Caco-2 (cell line): ENCODE results near the gene VPS39. TPM values are rescaled to one million over a fixed set of nuclear protein-coding genes. Genes with fewer than 3 reads are reported as not detected.

ENCODE experiments used
- BruUV-seq: library from RNA; stranded (reverse); fragments of 400-500 nt; replicated peaks from 2 replicates; lab custom pipeline; 2021; lab: Mats Ljungman, UMichigan
- CTCF ChIA-PET: fragments of 300-600 bp; sonication (Branson Sonifier 250); formaldehyde crosslinking; loops from one replicate; lab custom pipeline; 2022; ENCODE audit warnings: antibody characterized with exemption; lab: Charles Lee
- POLR2A ChIA-PET: fragments of 300-600 bp; sonication (Branson Sonifier 250); formaldehyde crosslinking; loops from one replicate; lab custom pipeline; 2022; ENCODE audit warnings: antibody characterized with exemption; lab: Charles Lee
- DNase-seq, 2 experiments: peaks; one replicate each; pipeline versions ENCODE4 v3.0.0 to v3.0.0-alpha.2; 2020 to 2022
- H3K27me3 ChIP-seq: replicated peaks from 2 replicates; pipeline ENCODE4 v1.6.0; 2011; ENCODE audit warnings: low read length; ENCODE audit not compliant: control insufficient read depth, insufficient read depth
- H3K36me3 ChIP-seq: 2 replicates; pipeline ENCODE4 v1.5.1; 2011; ENCODE audit warnings: low read length; ENCODE audit not compliant: control insufficient read depth, insufficient read depth
- H3K4me1 ChIP-seq: fragments of 250-450 bp; sonication (Bioruptor Pico); 2 replicates; pipeline ENCODE4 v1.5.1; 2020; ENCODE audit warnings: mild to moderate bottlenecking
- H3K4me3 ChIP-seq: 2 replicates; pipeline ENCODE4 v1.5.1; 2011; ENCODE audit warnings: low read depth, mild to moderate bottlenecking, control low read depth, low read length
- H3K9me3 ChIP-seq: fragments of 250-450 bp; sonication (Bioruptor Pico); 2 replicates; pipeline ENCODE4 v1.5.1; 2020; ENCODE audit warnings: mild to moderate bottlenecking, moderate library complexity
- H3K27ac Mint-ChIP-seq: one replicate; pipeline ENCODE4 v1.8.0; 2022; ENCODE audit warnings: mixed read lengths; ENCODE audit not compliant: unreplicated experiment
- H3K27me3 Mint-ChIP-seq: one replicate; pipeline ENCODE4 v1.8.0; 2022; ENCODE audit warnings: mixed read lengths; ENCODE audit not compliant: insufficient read depth, unreplicated experiment
- H3K36me3 Mint-ChIP-seq: one replicate; pipeline ENCODE4 v1.8.0; 2022; ENCODE audit warnings: mild to moderate bottlenecking, mixed read lengths; ENCODE audit not compliant: insufficient read depth, unreplicated experiment
- H3K4me1 Mint-ChIP-seq: one replicate; pipeline ENCODE4 v1.8.0; 2022; ENCODE audit warnings: low read depth, mixed read lengths; ENCODE audit not compliant: unreplicated experiment
- H3K4me3 Mint-ChIP-seq: one replicate; pipeline ENCODE4 v1.8.0; 2022; ENCODE audit warnings: mild to moderate bottlenecking, moderate library complexity, mixed read lengths; ENCODE audit not compliant: unreplicated experiment
- H3K9me3 Mint-ChIP-seq: one replicate; pipeline ENCODE4 v1.8.0; 2022; ENCODE audit warnings: mixed read lengths; ENCODE audit not compliant: unreplicated experiment
- intact Hi-C: fragments of 100-400 bp; cut with micrococcal nuclease; formaldehyde crosslinking; loops from one replicate; pipeline ENCODE4 v1.10.0; 2022; ENCODE audit not compliant: unreplicated experiment
- total RNA-seq: library from RNA; stranded (reverse); gene quantifications from 2 replicates; pipeline ENCODE4 v1.2.3, GENCODE V29; 2022
- TF ChIP-seq, protein P1 (sequence below), 2 experiments: fragments of 200-600 bp in 1 of 2; IDR thresholded peaks; 1 replicate in 1 of 2; 2 replicates in 1 of 2; pipeline versions ENCODE4 v1.5.1 to v1.8.0; 2011 to 2022; ENCODE audit warnings: antibody characterized with exemption in 1 of 2, control low read depth in 1 of 2, inconsistent platforms in 1 of 2, low read depth in 1 of 2, low read length in 1 of 2, mild to moderate bottlenecking in 1 of 2, moderate library complexity in 1 of 2; ENCODE audit not compliant: insufficient read depth in 1 of 2, severe bottlenecking in 1 of 2, unreplicated experiment in 1 of 2

Gene VPS39
- total RNA-seq, 1 experiment from 2014 or later: 48.4 TPM

- Histone ChIP-seq H3K36me3 (peaks cover 1% of the 10 kb centered on the region), H3K4me1 (no peaks in the 10 kb centered on the region), H3K27me3 (no peaks in the 10 kb centered on the region), H3K9me3 (no peaks in the 10 kb centered on the region), H3K4me3 (no peak overlapping the region)
- Mint-ChIP-seq H3K27ac (no peak overlapping the region), H3K4me1 (no peaks in the 10 kb centered on the region), H3K27me3 (no peaks in the 10 kb centered on the region), H3K4me3 (no peak overlapping the region), H3K36me3 (peaks cover 24% of the 10 kb centered on the region), H3K9me3 (no peaks in the 10 kb centered on the region)
- TF ChIP-seq, protein P1, sequence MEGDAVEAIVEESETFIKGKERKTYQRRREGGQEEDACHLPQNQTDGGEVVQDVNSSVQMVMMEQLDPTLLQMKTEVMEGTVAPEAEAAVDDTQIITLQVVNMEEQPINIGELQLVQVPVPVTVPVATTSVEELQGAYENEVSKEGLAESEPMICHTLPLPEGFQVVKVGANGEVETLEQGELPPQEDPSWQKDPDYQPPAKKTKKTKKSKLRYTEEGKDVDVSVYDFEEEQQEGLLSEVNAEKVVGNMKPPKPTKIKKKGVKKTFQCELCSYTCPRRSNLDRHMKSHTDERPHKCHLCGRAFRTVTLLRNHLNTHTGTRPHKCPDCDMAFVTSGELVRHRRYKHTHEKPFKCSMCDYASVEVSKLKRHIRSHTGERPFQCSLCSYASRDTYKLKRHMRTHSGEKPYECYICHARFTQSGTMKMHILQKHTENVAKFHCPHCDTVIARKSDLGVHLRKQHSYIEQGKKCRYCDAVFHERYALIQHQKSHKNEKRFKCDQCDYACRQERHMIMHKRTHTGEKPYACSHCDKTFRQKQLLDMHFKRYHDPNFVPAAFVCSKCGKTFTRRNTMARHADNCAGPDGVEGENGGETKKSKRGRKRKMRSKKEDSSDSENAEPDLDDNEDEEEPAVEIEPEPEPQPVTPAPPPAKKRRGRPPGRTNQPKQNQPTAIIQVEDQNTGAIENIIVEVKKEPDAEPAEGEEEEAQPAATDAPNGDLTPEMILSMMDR (IDR thresholded peaks at IDR 0.05; ENCODE audit: insufficient read depth in 1 of 2, low read depth in 1 of 2, low read length in 1 of 2, severe bottlenecking in 1 of 2, unreplicated experiment in 1 of 2): no peak
- no TSS peak for BruUV-seq
- no peak for DNase-seq
- intact Hi-C loops: no loop called here
- ChIA-PET POLR2A (interaction anchor here (0.7 kb wide), 1 partner anchor 220 kb away, joined by 8 read pairs; no protein-coding TSS in a partner anchor), CTCF (no interaction called here)
Observed at GRCh38 chr15:42199126-42199525, 9.0 kb downstream of the VPS39 start.

DNA sequence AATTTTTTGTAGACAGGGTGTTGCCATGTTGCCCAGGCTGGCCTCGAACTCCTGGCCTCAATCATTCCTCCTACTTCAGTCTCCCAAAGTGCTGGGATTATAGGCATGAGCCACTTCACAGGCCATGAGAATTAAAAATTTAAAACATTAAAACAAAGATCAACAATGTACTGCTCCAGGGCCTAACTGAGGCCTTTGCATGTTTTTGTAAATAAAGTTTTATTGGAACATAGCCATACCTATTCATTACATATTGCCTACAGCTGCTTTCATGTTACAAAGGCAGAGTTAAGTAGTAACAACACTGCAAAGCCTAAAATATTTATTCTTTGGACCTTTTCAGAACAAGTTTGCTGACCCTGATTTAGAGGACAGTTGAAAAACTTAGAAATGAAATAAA is 9.6 kb downstream of the VPS39 start:
- Histone ChIP-seq H3K4me1 (no peaks in the 10 kb centered on the region), H3K4me3 (no peak overlapping the region), H3K27me3 (no peaks in the 10 kb centered on the region), H3K9me3 (no peaks in the 10 kb centered on the region), H3K36me3 (peaks cover 1% of the 10 kb centered on the region)
- H3K27me3 Mint-ChIP-seq: no peaks in the 10 kb centered on the region
- POLR2A ChIA-PET: no interaction called here
- no TSS peak for BruUV-seq
- DNase-seq: no peak
- CTCF ChIA-PET: no interaction called here
- peaks cover 24% of the 10 kb centered on the region for H3K36me3 Mint-ChIP-seq
- no peaks in the 10 kb centered on the region for H3K4me1 Mint-ChIP-seq
- H3K4me3 Mint-ChIP-seq: no peak overlapping the region
- TF ChIP-seq, protein P1 (IDR thresholded peaks at IDR 0.05; ENCODE audit: insufficient read depth in 1 of 2, low read depth in 1 of 2, low read length in 1 of 2, severe bottlenecking in 1 of 2, unreplicated experiment in 1 of 2): no peak
- intact Hi-C loops: no loop called here
- no peak overlapping the region for H3K27ac Mint-ChIP-seq
- no peaks in the 10 kb centered on the region for H3K9me3 Mint-ChIP-seq

GRCh38 chr15:42194513-42194912 is 13.6 kb downstream of the VPS39 start:
- CTCF ChIA-PET: no interaction called here
- no peak overlapping the region for H3K27ac Mint-ChIP-seq
- Histone ChIP-seq H3K36me3 (peaks cover 1% of the 10 kb centered on the region), H3K9me3 (no peaks in the 10 kb centered on the region), H3K4me3 (no peak overlapping the region), H3K4me1 (no peaks in the 10 kb centered on the region), H3K27me3 (no peaks in the 10 kb centered on the region)
- BruUV-seq: no TSS peak
- no peak overlapping the region for H3K4me3 Mint-ChIP-seq
- H3K36me3 Mint-ChIP-seq: peaks cover 23% of the 10 kb centered on the region
- POLR2A ChIA-PET: no interaction called here
- H3K9me3 Mint-ChIP-seq: no peaks in the 10 kb centered on the region
- H3K27me3 Mint-ChIP-seq: no peaks in the 10 kb centered on the region
- peak in 1 of 2 experiments; percentile 32 for DNase-seq
- TF ChIP-seq, protein P1 (IDR thresholded peaks at IDR 0.05; ENCODE audit: insufficient read depth in 1 of 2, low read depth in 1 of 2, low read length in 1 of 2, severe bottlenecking in 1 of 2, unreplicated experiment in 1 of 2): no peak
- no peaks in the 10 kb centered on the region for H3K4me1 Mint-ChIP-seq
- intact Hi-C loops: no loop called here
